NCI-H1930 (cell line): ENCODE results near the gene GGA2.
"Not testable (repeated sequence)": the region's sequence is repeated elsewhere in the genome, so short reads cannot be mapped to it uniquely, and the experiment has no call there.

Experiments
- DNase-seq, 2 experiments: peaks; one replicate each; lab custom pipeline; 2025; lab: John Stamatoyannopoulos, UW

Gene GGA2

GRCh38 chr16:23476289-23476688 is 34.0 kb downstream of the GGA2 start:
- DNase-seq: no peak

- DNase-seq: no peak
Measured at GRCh38 chr16:23469814-23470213, 40.5 kb downstream of the GGA2 start.

- no peak for DNase-seq
Measured at GRCh38 chr16:23466162-23466885, 44.0 kb downstream of the GGA2 start.

GRCh38 chr16:23465179-23465578 is 45.1 kb downstream of the GGA2 start:
- no peak for DNase-seq

- no peak for DNase-seq
Measured at GRCh38 chr16:23464196-23464595, 46.1 kb downstream of the GGA2 start.

GRCh38 chr16:23462994-23463393 is 47.3 kb downstream of the GGA2 start:
- DNase-seq: not testable (repeated sequence)

GRCh38 chr16:23453338-23454052 is 56.8 kb downstream of the GGA2 start:
- DNase-seq: no peak

- peak; percentile 67 to 89 for DNase-seq
Measured at GRCh38 chr16:23452572-23453337, 57.5 kb downstream of the GGA2 start, which contains the start of gene COG7. Gene COG7 (minus strand): TSS chr16:23453189. CDS start chr16:23452994, 195 bp downstream.

GRCh38 chr16:23452221-23452571 is 58.1 kb downstream of the GGA2 start:
- DNase-seq: no peak

- no peak for DNase-seq
Measured at GRCh38 chr16:23448392-23448791, 61.9 kb downstream of the GGA2 start.

- not testable (repeated sequence) for DNase-seq
Measured at GRCh38 chr16:23437542-23437941, 72.8 kb downstream of the GGA2 start.

GRCh38 chr16:23436951-23437350 is 73.3 kb downstream of the GGA2 start:
- no peak for DNase-seq

- no peak for DNase-seq
Measured at GRCh38 chr16:23435500-23435899, 74.8 kb downstream of the GGA2 start.

GRCh38 chr16:23434380-23434779 is 75.9 kb downstream of the GGA2 start:
- peak; percentile 58 to 76 for DNase-seq

- DNase-seq: no peak
Measured at GRCh38 chr16:23433261-23433920, 76.9 kb downstream of the GGA2 start.

- no peak for DNase-seq
Measured at GRCh38 chr16:23432176-23433128, 77.8 kb downstream of the GGA2 start.

GRCh38 chr16:23428351-23428750 is 81.9 kb downstream of the GGA2 start:
- no peak for DNase-seq

GRCh38 chr16:23424292-23424958 is 85.9 kb downstream of the GGA2 start:
- no peak for DNase-seq

GRCh38 chr16:23423496-23424049 is 86.7 kb downstream of the GGA2 start:
- no peak for DNase-seq

- no peak for DNase-seq
Measured at GRCh38 chr16:23420011-23420410, 90.3 kb downstream of the GGA2 start.
